GM23248 (cell line): Measurements from ENCODE around the gene SCFD1. TPM values are rescaled to one million over a fixed set of nuclear protein-coding genes. Genes with fewer than 3 reads are reported as not detected.
"Not testable (repeated sequence)": the region's sequence is repeated elsewhere in the genome, so short reads cannot be mapped to it uniquely, and the experiment has no call there.

ENCODE experiments used
- DNase-seq: peaks from one replicate; pipeline ENCODE4 v3.0.0-alpha.2; 2015
- H2AFZ ChIP-seq: fragments of 200-600 bp; sonication (generic); 2 replicates; pipeline ENCODE4 v1.6.1; 2016; ENCODE audit warnings: antibody characterized with exemption
- H3F3A ChIP-seq: fragments of 200-600 bp; sonication (generic); 2 replicates; pipeline ENCODE4 v1.6.1; 2016; ENCODE audit warnings: mild to moderate bottlenecking, antibody characterized with exemption, mixed run types; ENCODE audit not compliant: insufficient read depth
- H3K27ac ChIP-seq: fragments of 200-600 bp; sonication (generic); 2 replicates; pipeline ENCODE4 v1.5.1; 2016; ENCODE audit warnings: mild to moderate bottlenecking
- H3K27me3 ChIP-seq: fragments of 200-600 bp; sonication (generic); replicated peaks from 2 replicates; pipeline ENCODE4 v1.6.1; 2016; ENCODE audit warnings: mild to moderate bottlenecking; ENCODE audit not compliant: insufficient read depth
- H3K36me3 ChIP-seq: fragments of 200-600 bp; sonication (generic); 2 replicates; pipeline ENCODE4 v1.6.1; 2016; ENCODE audit warnings: low read depth, mild to moderate bottlenecking
- H3K4me1 ChIP-seq: fragments of 200-600 bp; sonication (generic); 2 replicates; pipeline ENCODE4 v1.6.1; 2016; ENCODE audit warnings: mild to moderate bottlenecking; ENCODE audit not compliant: insufficient read depth
- H3K4me2 ChIP-seq: fragments of 200-600 bp; sonication (generic); one replicate; pipeline ENCODE4 v1.6.1; 2016; ENCODE audit warnings: mild to moderate bottlenecking; ENCODE audit not compliant: unreplicated experiment
- H3K4me3 ChIP-seq: fragments of 200-600 bp; sonication (generic); 2 replicates; pipeline ENCODE4 v1.5.1; 2016; ENCODE audit warnings: mild to moderate bottlenecking
- H3K79me2 ChIP-seq: fragments of 200-600 bp; sonication (generic); 2 replicates; pipeline ENCODE4 v1.6.1; 2016; ENCODE audit warnings: mild to moderate bottlenecking; ENCODE audit not compliant: insufficient read depth
- H3K9ac ChIP-seq: fragments of 200-600 bp; sonication (generic); 2 replicates; pipeline ENCODE4 v1.6.1; 2016; ENCODE audit warnings: mild to moderate bottlenecking
- H3K9me2 ChIP-seq: fragments of 200-600 bp; sonication (generic); 2 replicates; pipeline ENCODE4 v1.6.1; 2016; ENCODE audit warnings: mixed run types, mild to moderate bottlenecking, moderate library complexity; ENCODE audit not compliant: insufficient read depth
- H3K9me3 ChIP-seq: fragments of 200-600 bp; sonication (generic); one replicate; pipeline ENCODE4 v1.6.1; 2017; ENCODE audit warnings: low read depth
- H4K20me1 ChIP-seq: fragments of 200-600 bp; sonication (generic); 2 replicates; pipeline ENCODE4 v1.6.0; 2016; ENCODE audit not compliant: insufficient read depth
- EZH2 ChIP-seq: fragments of 200-600 bp; sonication (generic); IDR thresholded peaks from 2 replicates; pipeline ENCODE4 v1.6.1; 2018; ENCODE audit warnings: antibody characterized with exemption, mild to moderate bottlenecking; ENCODE audit not compliant: insufficient read depth, poor library complexity, severe bottlenecking
- EZH2phosphoT487 ChIP-seq: fragments of 200-600 bp; sonication (generic); IDR thresholded peaks from 2 replicates; pipeline ENCODE4 v1.6.1; 2018; ENCODE audit warnings: antibody characterized with exemption, moderate library complexity, mild to moderate bottlenecking, low read depth; ENCODE audit not compliant: insufficient read depth
- WGBS, 2 experiments: methylation state at CpG; one replicate each; pipeline ENCODE4 v1.1.6; 2015 to 2017; ENCODE audit warnings: low lambda C conversion rate in 2 of 2, low coverage in 1 of 2; ENCODE audit errors: missing lambda C conversion rate in 2 of 2; 5-methylcytosine and 5-hydroxymethylcytosine counted together
- in situ Hi-C: fragments of 300-500 bp; cut with MboI; formaldehyde crosslinking; loops from 2 replicates; pipeline ENCODE4 v1.15.0; 2020
- polyA plus RNA-seq: library from polyadenylated mRNA; unstranded; fragments of >200 nt; fragmentation: Nextera tagmentation; extraction: Ambion mirVana; gene quantifications from 2 replicates; pipeline ENCODE4 v1.2.1, GENCODE V29; 2016
- total RNA-seq: library from RNA; depleted of rRNA; stranded (reverse); fragments of >200 nt; shearing (Covaris generic); gene quantifications from 2 replicates; pipeline ENCODE4 v1.2.3, GENCODE V29; 2014

The SCFD1 gene
- total and polyA plus RNA-seq, 2 experiments from 2014 or later, result 92.3 to 117 TPM

DNA sequence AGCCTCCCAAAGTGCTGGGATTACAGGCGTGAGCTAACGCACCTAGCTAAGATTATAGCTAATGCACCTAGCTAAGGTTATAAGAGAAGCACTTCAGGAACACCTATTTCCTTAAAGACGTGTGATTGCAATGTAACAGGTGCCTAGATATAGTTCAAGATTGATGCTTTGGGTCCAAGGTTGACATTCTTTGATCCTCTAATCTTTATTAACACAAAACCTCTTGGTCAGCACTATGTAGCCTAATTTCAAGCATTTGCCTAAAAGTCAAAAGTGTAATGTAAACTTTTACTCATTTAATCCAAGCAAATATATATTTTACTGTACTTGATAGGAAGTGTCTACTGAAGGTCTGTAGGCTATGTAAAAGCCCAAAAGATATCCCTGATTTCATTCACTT lies 36.5 kb downstream of the SCFD1 start:
- no peaks in the 10 kb centered on the region for H3K9me3 ChIP-seq
- no peaks in the 10 kb centered on the region for H3K4me1 ChIP-seq
- peaks cover 35% of the 10 kb centered on the region for H3K79me2 ChIP-seq
- no peak overlapping the region for H3K4me2 ChIP-seq
- TF ChIP-seq EZH2phosphoT487 (no peak), EZH2 (no peak)
- peaks cover 20% of the 10 kb centered on the region for H3F3A ChIP-seq
- no peaks in the 10 kb centered on the region for H3K27me3 ChIP-seq
- no peak overlapping the region for H3K9ac ChIP-seq
- H3K9me2 ChIP-seq, result no peaks in the 10 kb centered on the region
- H3K36me3 ChIP-seq, result peaks cover 64% of the 10 kb centered on the region
- H2AFZ ChIP-seq, result no peak overlapping the region
- no peak for DNase-seq
- no peak overlapping the region for H3K4me3 ChIP-seq
- in situ Hi-C loops, result no loop called here
- H3K27ac ChIP-seq, result no peak overlapping the region
- 99 to 100% methylated on average over 3 of the region's 3 CpGs for WGBS, 2 experiments
- no peaks in the 10 kb centered on the region for H4K20me1 ChIP-seq

DNA sequence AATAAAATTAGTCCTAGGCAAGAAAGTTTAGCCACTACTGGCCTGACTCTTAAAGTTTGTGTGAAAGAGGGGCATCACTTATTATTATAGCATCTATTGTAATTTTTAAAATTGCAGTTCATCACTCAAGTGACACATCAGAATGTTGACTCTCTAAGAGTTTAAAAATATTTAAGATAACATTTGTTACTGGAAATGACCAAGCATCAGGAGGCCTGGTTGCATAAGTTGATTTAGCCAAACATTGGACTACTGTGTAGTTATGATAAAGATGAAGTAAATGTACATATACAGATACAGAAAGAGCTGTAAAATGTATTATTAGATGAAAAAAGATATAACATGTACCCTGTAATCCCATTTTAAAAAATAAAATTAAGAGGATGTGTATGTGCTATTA lies 47.5 kb downstream of the SCFD1 start:
- peaks cover 35% of the 10 kb centered on the region for H3K36me3 ChIP-seq
- H2AFZ ChIP-seq, result no peak overlapping the region
- H3K4me3 ChIP-seq, result no peak overlapping the region
- H3K4me2 ChIP-seq, result no peak overlapping the region
- peaks cover 6% of the 10 kb centered on the region; the same call in 1 of the 2 replicates for H3F3A ChIP-seq
- DNase-seq, result no peak
- H3K9me2 ChIP-seq, result no peaks in the 10 kb centered on the region
- no peaks in the 10 kb centered on the region for H3K4me1 ChIP-seq
- no peaks in the 10 kb centered on the region for H4K20me1 ChIP-seq
- H3K9me3 ChIP-seq, result no peaks in the 10 kb centered on the region
- H3K27me3 ChIP-seq, result no peaks in the 10 kb centered on the region
- H3K27ac ChIP-seq, result no peak overlapping the region
- TF ChIP-seq EZH2 (no peak), EZH2phosphoT487 (no peak)
- H3K9ac ChIP-seq, result no peak overlapping the region
- in situ Hi-C loops, result no loop called here
- H3K79me2 ChIP-seq, result peaks cover 8% of the 10 kb centered on the region; the same call in 1 of the 2 replicates

DNA sequence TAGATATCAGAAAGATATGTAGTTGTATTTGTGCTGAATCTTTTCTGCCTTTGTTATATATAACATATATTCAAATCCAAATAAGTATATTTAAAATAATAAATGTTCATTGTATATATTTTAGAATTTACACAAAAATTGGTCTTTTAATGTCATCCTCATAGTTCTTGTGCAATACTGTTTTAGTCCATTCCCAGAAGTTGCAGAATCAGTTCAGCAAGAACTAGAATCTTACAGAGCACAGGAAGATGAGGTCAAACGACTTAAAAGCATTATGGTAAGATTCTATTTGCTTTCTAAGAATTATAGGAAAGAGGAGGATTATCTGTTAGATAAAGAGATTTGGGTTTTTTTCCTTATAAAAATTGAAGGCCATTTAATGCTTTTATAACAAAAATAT lies 51.0 kb downstream of the SCFD1 start:
- WGBS, 2 experiments, result 94 to 98% methylated on average over 1 of the region's 1 CpG
- Histone ChIP-seq H3K27me3 (no peaks in the 10 kb centered on the region), H3K36me3 (peaks cover 49% of the 10 kb centered on the region), H3K9me2 (no peaks in the 10 kb centered on the region), H3K27ac (no peak overlapping the region), H3F3A (peaks cover 6% of the 10 kb centered on the region; the same call in 1 of the 2 replicates), H3K79me2 (no peaks in the 10 kb centered on the region), H2AFZ (no peak overlapping the region), H3K4me1 (no peaks in the 10 kb centered on the region), H3K4me3 (no peak overlapping the region), H3K4me2 (no peak overlapping the region), H3K9ac (no peak overlapping the region), H3K9me3 (no peaks in the 10 kb centered on the region), H4K20me1 (no peaks in the 10 kb centered on the region)
- in situ Hi-C loops, result no loop called here
- TF ChIP-seq EZH2phosphoT487 (no peak), EZH2 (no peak)
- DNase-seq, result no peak

DNA sequence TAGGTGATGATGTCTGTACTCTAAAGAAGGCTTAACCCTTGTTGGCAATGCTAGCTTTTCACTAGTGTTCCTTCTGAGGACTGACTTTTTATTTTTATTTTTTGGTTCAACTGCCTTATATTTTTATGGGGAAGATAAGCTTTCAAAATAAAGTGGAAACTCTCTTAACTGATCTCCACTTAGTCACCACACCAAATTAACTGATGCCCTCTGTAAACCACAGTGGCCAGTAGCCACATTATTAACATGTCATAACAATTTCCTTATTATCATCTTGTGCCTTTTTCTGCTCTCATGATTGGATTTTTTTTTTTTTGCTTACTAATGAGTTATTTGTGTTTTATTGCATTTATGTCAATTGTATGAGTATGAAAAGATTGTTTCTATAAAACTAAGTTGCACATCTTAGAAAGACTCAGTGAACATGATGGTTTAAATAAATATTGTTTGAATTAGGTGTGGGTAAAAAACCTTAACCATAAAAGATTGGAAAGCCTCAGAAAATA lies 56.9 kb downstream of the SCFD1 start:
- no peaks in the 10 kb centered on the region for H3K9me2 ChIP-seq
- no peak overlapping the region for H3K4me2 ChIP-seq
- no peak for DNase-seq
- H3K9me3 ChIP-seq, result no peaks in the 10 kb centered on the region
- in situ Hi-C loops, result no loop called here
- H3K27me3 ChIP-seq, result no peaks in the 10 kb centered on the region
- H3K4me1 ChIP-seq, result no peaks in the 10 kb centered on the region
- no peaks in the 10 kb centered on the region for H4K20me1 ChIP-seq
- H3K27ac ChIP-seq, result no peak overlapping the region
- no peak overlapping the region for H3K4me3 ChIP-seq
- peaks cover 62% of the 10 kb centered on the region for H3K36me3 ChIP-seq
- no peak overlapping the region for H3K9ac ChIP-seq
- 0 out of 2 replicates have a peak, but pooled peaks cover 11% of the 10 kb centered on the region for H3F3A ChIP-seq
- TF ChIP-seq EZH2 (no peak), EZH2phosphoT487 (no peak)
- peaks cover 18% of the 10 kb centered on the region for H3K79me2 ChIP-seq
- H2AFZ ChIP-seq, result no peak overlapping the region

DNA sequence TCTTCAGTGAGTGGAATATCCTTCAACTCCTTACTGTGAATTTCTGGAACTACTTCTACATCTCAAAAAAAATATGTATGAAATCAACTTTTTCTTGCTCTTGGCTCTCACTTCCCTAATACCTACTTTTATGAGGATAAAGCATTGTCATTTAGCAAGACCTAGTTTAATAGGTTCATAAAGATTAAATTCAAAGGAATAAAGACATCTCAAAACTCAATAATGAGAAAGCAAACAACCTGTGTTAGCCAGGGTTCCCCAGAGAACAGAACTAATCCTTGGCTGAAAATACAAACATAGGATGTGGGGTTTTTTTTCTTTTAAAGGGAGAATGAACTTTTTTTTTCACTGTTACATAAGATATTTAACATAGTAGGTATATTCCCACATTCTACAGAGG lies 57.9 kb downstream of the SCFD1 start:
- no peak overlapping the region for H3K9ac ChIP-seq
- 0 out of 2 replicates have a peak, but pooled peaks cover 11% of the 10 kb centered on the region for H3F3A ChIP-seq
- H3K4me1 ChIP-seq, result no peaks in the 10 kb centered on the region
- no peaks in the 10 kb centered on the region for H4K20me1 ChIP-seq
- no peak overlapping the region for H3K4me3 ChIP-seq
- no peaks in the 10 kb centered on the region for H3K27me3 ChIP-seq
- no peaks in the 10 kb centered on the region for H3K9me2 ChIP-seq
- H3K9me3 ChIP-seq, result no peaks in the 10 kb centered on the region
- H3K36me3 ChIP-seq, result peaks cover 63% of the 10 kb centered on the region
- H3K4me2 ChIP-seq, result no peak overlapping the region
- no peak for TF ChIP-seq EZH2
- no peak for TF ChIP-seq EZH2phosphoT487
- no peak overlapping the region for H3K27ac ChIP-seq
- in situ Hi-C loops, result no loop called here
- no peak for DNase-seq
- no peak overlapping the region for H2AFZ ChIP-seq
- H3K79me2 ChIP-seq, result peaks cover 23% of the 10 kb centered on the region

DNA sequence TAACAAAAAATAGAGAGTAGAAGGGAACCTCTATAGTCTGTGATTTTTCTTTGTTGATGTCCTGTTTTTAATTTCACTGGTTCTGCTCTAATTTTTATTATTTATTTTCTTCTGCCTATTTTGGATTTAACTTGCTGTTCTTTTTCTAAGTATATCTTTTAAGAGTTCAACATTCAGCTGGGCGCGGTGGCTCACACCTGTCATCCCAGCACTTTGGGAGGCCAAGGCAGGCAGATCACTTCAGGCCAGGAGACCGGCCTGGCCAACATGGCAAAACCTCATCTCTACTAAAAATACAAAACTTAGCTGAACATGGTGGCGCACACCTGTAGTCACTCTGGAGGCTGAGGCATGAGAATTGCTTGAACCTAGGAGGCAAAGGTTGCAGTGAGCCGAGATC lies 58.7 kb downstream of the SCFD1 start:
- H3K4me3 ChIP-seq, H2AFZ ChIP-seq, H3K27ac ChIP-seq, H4K20me1 ChIP-seq, H3K27me3 ChIP-seq, H3K9me2 ChIP-seq, H3K9me3 ChIP-seq, in situ Hi-C loops, DNase-seq, H3K9ac ChIP-seq, H3K4me1 ChIP-seq, H3K4me2 ChIP-seq: not testable (repeated sequence)
- peaks cover 23% of the 10 kb centered on the region for H3K79me2 ChIP-seq
- H3K36me3 ChIP-seq, result peaks cover 57% of the 10 kb centered on the region
- H3F3A ChIP-seq, result 0 out of 2 replicates have a peak, but pooled peaks cover 11% of the 10 kb centered on the region
- WGBS, 2 experiments, result 98 to 99% methylated on average over 5 of the region's 5 CpGs
